HepG2 (cell line): Measurements from ENCODE around the gene CRYM. TPM values are rescaled to one million over a fixed set of nuclear protein-coding genes. Genes with fewer than 3 reads are reported as not detected.

Experiments
- ATAC-seq: fragments of 200-7000 bp; cut with Tn5 transposase; 3 replicates; pipeline ENCODE4 v1.9.1; 2020; ENCODE audit warnings: mild to moderate bottlenecking, moderate library complexity
- BruUV-seq: library from RNA; stranded (reverse); fragments of 400-500 nt; replicated peaks from 2 replicates; lab custom pipeline; 2021; lab: Mats Ljungman, UMichigan
- CTCF ChIA-PET: fragments of 300-600 bp; formaldehyde crosslinking; extraction: SDS; loops from one replicate; lab custom pipeline; 2021; ENCODE audit warnings: low total read pairs, inconsistent platforms, low intra/inter-chr PET ratio; lab: Yijun Ruan, JAX
- POLR2A ChIA-PET: fragments of 350-600 bp; sonication (Branson Sonifier 250); formaldehyde crosslinking; loops from one replicate; lab custom pipeline; 2020; ENCODE audit warnings: antibody characterized with exemption, inconsistent platforms; lab: Yijun Ruan, JAX
- DNase-seq: peaks from one replicate; pipeline ENCODE4 v3.0.0-alpha.2; 2015; ENCODE audit warnings: low spot score
- FAIRE-seq: peaks from 3 replicates; lab custom pipeline; 2011; peaks lifted over from hg19 to GRCh38; lab: Jason Lieb, UNC
- H2AFZ ChIP-seq: one replicate; pipeline ENCODE4 v1.6.1; 2011; ENCODE audit warnings: low read length, inconsistent platforms
- H3K27ac ChIP-seq: fragments of 300-600 bp; 3 replicates; pipeline ENCODE4 v1.8.0; 2011; ENCODE audit warnings: mixed run types, mild to moderate bottlenecking, mixed read lengths, low read length, inconsistent platforms; ENCODE audit not compliant: insufficient read depth; ENCODE audit errors: extremely low read length
- H3K27me3 ChIP-seq, 2 experiments: fragments of 200-600 bp in 1 of 2; 2 replicates in 1 of 2; 3 replicates in 1 of 2; pipeline versions ENCODE4 v1.6.0 to v1.8.0; 2011; ENCODE audit warnings: low read length in 2 of 2, mild to moderate bottlenecking in 2 of 2, moderate library complexity in 2 of 2, inconsistent platforms in 1 of 2; ENCODE audit not compliant: insufficient read depth in 2 of 2, control insufficient read depth in 1 of 2
- H3K36me3 ChIP-seq, 2 experiments: fragments of 200-600 bp in 1 of 2; replicated peaks in 1 of 2; 2 replicates in 1 of 2; 3 replicates in 1 of 2; pipeline versions ENCODE4 v1.5.1 to v1.8.0; 2011; ENCODE audit warnings: low read length in 2 of 2, inconsistent platforms in 1 of 2; ENCODE audit not compliant: insufficient read depth in 2 of 2, control insufficient read depth in 1 of 2
- H3K4me1 ChIP-seq: 2 replicates; pipeline ENCODE4 v1.5.1; 2012; ENCODE audit warnings: low read length, inconsistent platforms; ENCODE audit not compliant: insufficient read depth
- H3K4me2 ChIP-seq: 2 replicates; pipeline ENCODE4 v1.6.0; 2011; ENCODE audit warnings: low read depth, low read length, inconsistent platforms
- H3K4me3 ChIP-seq, 3 experiments: fragments of 200-600 bp in 1 of 3; sonication (generic), shearing (Covaris generic) in 1 of 3; replicated peaks in 1 of 3; 2 replicates each; pipeline ENCODE4 v1.5.1; 2011 to 2016; ENCODE audit warnings: low read length in 3 of 3, inconsistent platforms in 2 of 3, low read depth in 2 of 3, mild to moderate bottlenecking in 2 of 3, control low read depth in 1 of 3, mixed read lengths in 1 of 3; ENCODE audit not compliant: insufficient read depth in 1 of 3
- H3K79me2 ChIP-seq: one replicate; pipeline ENCODE4 v1.6.1; 2011; ENCODE audit warnings: low read length, inconsistent platforms; ENCODE audit not compliant: insufficient read depth
- H3K9ac ChIP-seq: 2 replicates; pipeline ENCODE4 v1.6.0; 2011; ENCODE audit warnings: mild to moderate bottlenecking, low read depth, low read length, inconsistent platforms; ENCODE audit not compliant: insufficient read depth
- H3K9me3 ChIP-seq: 2 replicates; pipeline ENCODE4 v1.5.1; 2012; ENCODE audit warnings: mild to moderate bottlenecking, low read length
- H4K20me1 ChIP-seq: 2 replicates; pipeline ENCODE4 v1.6.0; 2011; ENCODE audit warnings: inconsistent platforms, mild to moderate bottlenecking, low read length, moderate library complexity; ENCODE audit not compliant: insufficient read depth
- LBX2 ChIP-seq: sonication (generic); formaldehyde crosslinking; IDR thresholded peaks from 2 replicates; pipeline ENCODE4 v1.5.0; 2020; ENCODE audit warnings: missing genetic modification reagents, mild to moderate bottlenecking, borderline replicate concordance
- MEF2D ChIP-seq: sonication (generic); formaldehyde crosslinking; IDR thresholded peaks from 2 replicates; pipeline ENCODE4 v1.5.1; 2020; ENCODE audit warnings: mild to moderate bottlenecking, missing genetic modification reagents
- NONO ChIP-seq, 2 experiments: fragments of 450-650 bp in 1 of 2; sonication (generic) in 1 of 2; formaldehyde crosslinking in 1 of 2; IDR thresholded peaks in 1 of 2; conservative IDR thresholded peaks in 1 of 2; 2 replicates each; pipeline versions ENCODE4 v1.6.1 to v1.8.0; 2017 to 2022; ENCODE audit warnings: mild to moderate bottlenecking in 1 of 2, missing genetic modification reagents in 1 of 2, moderate library complexity in 1 of 2
- PCBP1 ChIP-seq: fragments of 200-400 bp; formaldehyde crosslinking; IDR thresholded peaks from 2 replicates; pipeline ENCODE4 v1.6.1; 2017; ENCODE audit warnings: mild to moderate bottlenecking, low read depth, low read length, borderline replicate concordance
- RARG ChIP-seq: sonication (generic); formaldehyde crosslinking; IDR thresholded peaks from 2 replicates; pipeline ENCODE4 v1.4.0; 2020; ENCODE audit warnings: low read depth, mild to moderate bottlenecking, missing genetic modification reagents
- ZKSCAN1 ChIP-seq: fragments of 150-350 bp; IDR thresholded peaks from 2 replicates; pipeline ENCODE4 v1.6.1; 2014; ENCODE audit warnings: low read length
- ZMYM2 ChIP-seq: sonication (generic); formaldehyde crosslinking; IDR thresholded peaks from 2 replicates; pipeline ENCODE4 v1.8.0; 2022; ENCODE audit warnings: mild to moderate bottlenecking, missing genetic modification reagents
- WGBS: methylation state at CpG from one replicate; pipeline ENCODE4 v1.1.6; 2017; ENCODE audit warnings: low lambda C conversion rate; 5-methylcytosine and 5-hydroxymethylcytosine counted together
- in situ Hi-C: cut with HindIII; loops from 2 replicates; pipeline ENCODE4 v1.10.0; 2017; ENCODE audit warnings: low pct_unique_long_range_greater_than_20kb; ENCODE audit not compliant: extremely low pct_ligation_motif_present
- intact Hi-C: fragments of 100-400 bp; cut with micrococcal nuclease; formaldehyde crosslinking; loops from one replicate; pipeline ENCODE4 v1.10.0; 2022; ENCODE audit not compliant: unreplicated experiment
- polyA plus RNA-seq, 8 experiments: library from polyadenylated mRNA; depleted of rRNA in 3 of 8; stranded (reverse) in 7 of 8; unstranded in 1 of 8; fragments of >200 nt; fragmentation: Illumina TruSeq in 4 of 8; extraction: Trizol in 4 of 8; gene quantifications; 2 replicates each; pipeline versions ENCODE4 v1.2.1 to v1.2.3, GENCODE V29; 2011 to 2016; ENCODE audit warnings: low read depth in 4 of 8, missing spikeins in 1 of 8, mixed read lengths in 1 of 8; ENCODE audit not compliant: insufficient read depth in 1 of 8
- total RNA-seq, 5 experiments: library from RNA; depleted of rRNA; stranded (reverse); fragments of >200 nt; fragmentation: Illumina TruSeq; extraction: Trizol; gene quantifications; 2 replicates each; pipeline ENCODE4 v1.2.3, GENCODE V29; 2016; ENCODE audit warnings: low read depth in 1 of 5
- TF ChIP-seq, protein P1 (sequence below): sonication (generic); formaldehyde crosslinking; IDR thresholded peaks from 2 replicates; pipeline ENCODE4 v1.4.0; 2020; ENCODE audit warnings: missing genetic modification reagents, borderline replicate concordance

The CRYM gene
- total and polyA plus RNA-seq, 2 of the 13 experiments (the other 11 are each of a cell fraction or from before 2014, with no cell fraction given), result 1.9 to 2.2 TPM

DNA sequence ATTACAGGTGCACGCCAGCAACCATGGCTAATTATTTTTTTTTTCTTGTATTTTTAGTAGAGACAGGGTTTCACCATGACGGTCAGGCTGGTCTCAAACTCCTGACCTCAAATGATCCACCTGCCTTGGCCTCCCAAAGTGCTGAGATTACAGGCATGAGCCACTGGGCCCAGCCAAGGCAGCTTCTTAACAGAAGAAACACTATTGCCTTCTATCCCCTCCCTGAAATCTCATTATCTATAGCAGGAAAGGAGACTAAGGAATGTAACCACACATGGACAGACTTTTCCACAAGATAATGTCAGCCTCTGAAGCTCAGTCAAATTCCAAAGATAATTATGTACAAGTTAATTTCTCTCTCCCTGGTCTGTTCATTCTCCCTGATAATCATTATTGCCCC is 61.0 kb downstream of the CRYM start:
- no peaks in the 10 kb centered on the region for H3K9me3 ChIP-seq
- no peak overlapping the region for H3K4me2 ChIP-seq
- intact Hi-C loops, result no loop called here
- H3K9ac ChIP-seq, result no peak overlapping the region
- WGBS, result 54% methylated on average over 2 of the region's 2 CpGs
- TF ChIP-seq LBX2 (CRISPR knock-in tag) (no peak), PCBP1 (no peak), MEF2D (CRISPR knock-in tag) (no peak), NONO (IDR thresholded peaks at IDR 0.05) (no peak), NONO (CRISPR knock-in tag; conservative IDR thresholded peaks at IDR 0.05) (no peak), ZKSCAN1 (no peak), ZMYM2 (CRISPR knock-in tag) (no peak), RARG (CRISPR knock-in tag) (no peak)
- TF ChIP-seq, protein P1, sequence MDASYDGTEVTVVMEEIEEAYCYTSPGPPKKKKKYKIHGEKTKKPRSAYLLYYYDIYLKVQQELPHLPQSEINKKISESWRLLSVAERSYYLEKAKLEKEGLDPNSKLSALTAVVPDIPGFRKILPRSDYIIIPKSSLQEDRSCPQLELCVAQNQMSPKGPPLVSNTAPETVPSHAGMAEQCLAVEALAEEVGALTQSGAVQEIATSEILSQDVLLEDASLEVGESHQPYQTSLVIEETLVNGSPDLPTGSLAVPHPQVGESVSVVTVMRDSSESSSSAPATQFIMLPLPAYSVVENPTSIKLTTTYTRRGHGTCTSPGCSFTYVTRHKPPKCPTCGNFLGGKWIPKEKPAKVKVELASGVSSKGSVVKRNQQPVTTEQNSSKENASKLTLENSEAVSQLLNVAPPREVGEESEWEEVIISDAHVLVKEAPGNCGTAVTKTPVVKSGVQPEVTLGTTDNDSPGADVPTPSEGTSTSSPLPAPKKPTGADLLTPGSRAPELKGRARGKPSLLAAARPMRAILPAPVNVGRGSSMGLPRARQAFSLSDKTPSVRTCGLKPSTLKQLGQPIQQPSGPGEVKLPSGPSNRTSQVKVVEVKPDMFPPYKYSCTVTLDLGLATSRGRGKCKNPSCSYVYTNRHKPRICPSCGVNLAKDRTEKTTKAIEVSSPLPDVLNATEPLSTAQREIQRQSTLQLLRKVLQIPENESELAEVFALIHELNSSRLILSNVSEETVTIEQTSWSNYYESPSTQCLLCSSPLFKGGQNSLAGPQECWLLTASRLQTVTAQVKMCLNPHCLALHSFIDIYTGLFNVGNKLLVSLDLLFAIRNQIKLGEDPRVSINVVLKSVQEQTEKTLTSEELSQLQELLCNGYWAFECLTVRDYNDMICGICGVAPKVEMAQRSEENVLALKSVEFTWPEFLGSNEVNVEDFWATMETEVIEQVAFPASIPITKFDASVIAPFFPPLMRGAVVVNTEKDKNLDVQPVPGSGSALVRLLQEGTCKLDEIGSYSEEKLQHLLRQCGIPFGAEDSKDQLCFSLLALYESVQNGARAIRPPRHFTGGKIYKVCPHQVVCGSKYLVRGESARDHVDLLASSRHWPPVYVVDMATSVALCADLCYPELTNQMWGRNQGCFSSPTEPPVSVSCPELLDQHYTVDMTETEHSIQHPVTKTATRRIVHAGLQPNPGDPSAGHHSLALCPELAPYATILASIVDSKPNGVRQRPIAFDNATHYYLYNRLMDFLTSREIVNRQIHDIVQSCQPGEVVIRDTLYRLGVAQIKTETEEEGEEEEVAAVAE, result no peak
- in situ Hi-C loops, result no loop called here
- BruUV-seq, result no TSS peak
- no peaks in the 10 kb centered on the region for H4K20me1 ChIP-seq
- no peaks in the 10 kb centered on the region; a peak in 2 of 5 replicates for H3K27me3 ChIP-seq
- DNase-seq (no peak), ATAC-seq (no peak), FAIRE-seq (no peak)
- ChIA-PET CTCF (no interaction called here), POLR2A (no interaction called here)
- no peak overlapping the region for H3K4me3 ChIP-seq
- peaks cover 22% of the 10 kb centered on the region for H3K4me1 ChIP-seq
- H3K27ac ChIP-seq, result no peak overlapping the region
- no peak overlapping the region for H2AFZ ChIP-seq
- H3K36me3 ChIP-seq, result no peaks in the 10 kb centered on the region
- no peaks in the 10 kb centered on the region for H3K79me2 ChIP-seq
